Panc1 (cell line): ENCODE results near the gene LIX1.

Experiments used
- CTCF ChIP-seq: fragments of 450-650 bp; IDR thresholded peaks from 2 replicates; pipeline ENCODE4 v1.5.1; 2017; ENCODE audit warnings: mild to moderate bottlenecking
- TCF7L2 ChIP-seq: IDR thresholded peaks from 2 replicates; pipeline ENCODE4 v1.6.1; 2011; ENCODE audit warnings: mild to moderate bottlenecking, low read depth, low read length, inconsistent platforms

GRCh38 chr5:97157689-97158088 is 15.3 kb upstream of the LIX1 start:
- no peak for TF ChIP-seq CTCF
- TF ChIP-seq TCF7L2, result no peak
